Adrenal gland (tissue), 12 donors: ENCODE results near the gene SIRT5. TPM values are rescaled to one million over a fixed set of nuclear protein-coding genes. Genes with fewer than 3 reads are reported as not detected.

Experiments
- DNase-seq, 7 donors: peaks; one replicate each; pipeline ENCODE4 v3.0.0-alpha.2; 2019 to 2020
- H3K27ac ChIP-seq, 5 donors: fragments of 200-600 bp; sonication (generic) in 4 of 5; 1 replicate in 3 of 5; 2 replicates in 2 of 5; pipeline versions ENCODE4 v1.5.1 to v1.8.0; 2016 to 2020; ENCODE audit warnings: mild to moderate bottlenecking in 1 of 5
- H3K27me3 ChIP-seq: fragments of 200-600 bp; 2 replicates; pipeline ENCODE4 v1.8.0; 2021
- H3K36me3 ChIP-seq, 2 donors: fragments of 200-600 bp; replicated peaks in 1 of 2; 1 replicate in 1 of 2; 2 replicates in 1 of 2; pipeline versions ENCODE4 v1.5.1 to v1.8.0; 2018 to 2022
- H3K4me1 ChIP-seq, 2 donors: fragments of 200-600 bp; replicated peaks in 1 of 2; 1 replicate in 1 of 2; 2 replicates in 1 of 2; pipeline versions ENCODE4 v1.5.1 to v1.8.0; 2018 to 2021
- H3K4me3 ChIP-seq, 4 donors: fragments of 200-600 bp; sonication (generic) in 3 of 4; one replicate each; pipeline ENCODE4 v1.5.1; 2016 to 2018
- H3K9me3 ChIP-seq, 3 donors: fragments of 200-600 bp; sonication (generic) in 1 of 3; replicated peaks in 1 of 3; 1 replicate in 2 of 3; 2 replicates in 1 of 3; pipeline versions ENCODE4 v1.5.1 to v1.8.0; 2016 to 2021
- CTCF ChIP-seq, 6 experiments: fragments of 450-650 bp in 4 of 6; fragments of 200-600 bp in 2 of 6; sonication (generic) in 1 of 6; IDR thresholded peaks; 1 replicate in 5 of 6; 2 replicates in 1 of 6; pipeline versions ENCODE4 v1.5.1 to v1.8.0; 2016 to 2021; ENCODE audit warnings: antibody characterized with exemption in 6 of 6, mild to moderate bottlenecking in 2 of 6, moderate library complexity in 1 of 6
- POLR2A ChIP-seq, 2 donors: fragments of 450-650 bp; IDR thresholded peaks; one replicate each; pipeline ENCODE4 v1.6.1; 2017; ENCODE audit warnings: antibody characterized with exemption in 2 of 2, mild to moderate bottlenecking in 2 of 2, moderate library complexity in 1 of 2
- WGBS, 4 donors: extraction: QIAGEN DNeasy Blood & Tissue Kit in 2 of 4; methylation state at CpG; one replicate each; pipeline versions ENCODE4 v1.1.5 to v1.1.7; 2013 to 2017; 5-methylcytosine and 5-hydroxymethylcytosine counted together
- intact Hi-C, 2 donors: fragments of 100-400 bp; cut with DNase I; formaldehyde crosslinking; loops; one replicate each; pipeline versions ENCODE4 v1.14.1 to v1.15.0; 2022 to 2023
- polyA plus RNA-seq, 3 donors: library from polyadenylated mRNA; stranded (reverse); fragments of 200-250 nt in 2 of 3; fragments of 350-450 nt in 1 of 3; fragmentation: Illumina TruSeq in 1 of 3; extraction: RNeasy Lipid Tissue Mini Kit (QIAGEN cat#74804) in 1 of 3; gene quantifications; one replicate each; pipeline ENCODE4 v1.2.3, GENCODE V29; 2013 to 2014
- total RNA-seq, 9 donors: library from RNA; depleted of rRNA in 4 of 9; stranded (reverse); fragments of >200 nt in 4 of 9; fragments of 120-200 nt in 1 of 9; fragmentation: NEBNext Ultra II Directional in 1 of 9; extraction: Animal tissue kit (Norgen Biotek cat#: 25700) in 1 of 9; gene quantifications; one replicate each; pipeline versions ENCODE4 v1.1.0 to v1.2.4, GENCODE V29; 2013 to 2023
- donor health status: healthy with polysubstance abuse.
- donor health status: Bipolar disorder and iron deficiency.
- donor health status: DM: yes; HTN: yes; CAD: no.
- donor health status: DM: no; HTN: no; CAD: no.
- donor health status: DM: no; HTN: no; CAD: no.
- donor health status: DM: yes; HTN: yes; CAD: no.

Gene SIRT5
- total and polyA plus RNA-seq, 12 donors, result 6.6 to 18.2 (median 11.1) TPM

GRCh38 chr6:13558718-13559117, 15.7 kb upstream of the SIRT5 start:
- Histone ChIP-seq H3K4me1 (no peaks in the 10 kb centered on the region), H3K9me3 (no peaks in the 10 kb centered on the region), H3K4me3 (no peak overlapping the region), H3K27ac (no peak overlapping the region), H3K27me3 (no peaks in the 10 kb centered on the region), H3K36me3 (no peaks in the 10 kb centered on the region)
- no peak for TF ChIP-seq CTCF (IDR thresholded peaks at IDR 0.05)
- no peak for TF ChIP-seq POLR2A (IDR thresholded peaks at IDR 0.05)
- intact Hi-C loops, result no loop called here
- WGBS, 4 donors, result 62 to 78% (median 69%) methylated on average over 4 of the region's 4 CpGs
- no peak for DNase-seq

GRCh38 chr6:13559251-13559650, 15.2 kb upstream of the SIRT5 start:
- Histone ChIP-seq H3K27me3 (no peaks in the 10 kb centered on the region), H3K4me3 (no peak overlapping the region), H3K36me3 (no peaks in the 10 kb centered on the region), H3K9me3 (no peaks in the 10 kb centered on the region), H3K4me1 (no peaks in the 10 kb centered on the region), H3K27ac (no peak overlapping the region)
- intact Hi-C loops, result no loop called here
- TF ChIP-seq CTCF (IDR thresholded peaks at IDR 0.05) (no peak), POLR2A (IDR thresholded peaks at IDR 0.05) (no peak)
- WGBS, 4 donors, result 33 to 43% (median 36%) methylated on average over 3 of the region's 3 CpGs
- no peak for DNase-seq

- DNase-seq, result no peak
- 86 to 89% (median 86%) methylated on average over 4 of the region's 4 CpGs for WGBS, 4 donors
- H3K4me3 ChIP-seq, result no peak overlapping the region
- no peaks in the 10 kb centered on the region for H3K36me3 ChIP-seq
- no peaks in the 10 kb centered on the region for H3K4me1 ChIP-seq
- no peaks in the 10 kb centered on the region for H3K27me3 ChIP-seq
- H3K9me3 ChIP-seq, result no peaks in the 10 kb centered on the region
- no peak for TF ChIP-seq CTCF (IDR thresholded peaks at IDR 0.05)
- TF ChIP-seq POLR2A (IDR thresholded peaks at IDR 0.05), result no peak
- intact Hi-C loops, result no loop called here
- H3K27ac ChIP-seq, result no peak overlapping the region
These were observed 14.3 kb upstream of the SIRT5 start for GRCh38 chr6:13559968-13560650.

GRCh38 chr6:13560651-13561044, 13.8 kb upstream of the SIRT5 start:
- WGBS, 4 donors, result 88 to 92% (median 91%) methylated on average over 2 of the region's 2 CpGs
- TF ChIP-seq CTCF (IDR thresholded peaks at IDR 0.05) (no peak), POLR2A (IDR thresholded peaks at IDR 0.05) (no peak)
- no peaks in the 10 kb centered on the region for H3K9me3 ChIP-seq
- H3K36me3 ChIP-seq, result no peaks in the 10 kb centered on the region
- no peak for DNase-seq
- H3K4me3 ChIP-seq, result no peak overlapping the region
- H3K27me3 ChIP-seq, result peaks cover 3% of the 10 kb centered on the region
- no peaks in the 10 kb centered on the region for H3K4me1 ChIP-seq
- no peak overlapping the region for H3K27ac ChIP-seq
- intact Hi-C loops, result no loop called here
